Measurements from ENCODE around the gene ARSG.

GRCh38 chr17:68375566-68375965 lies 84.3 kb downstream of the ARSG start:
- TF ChIP-seq E2F8 (IDR thresholded peaks at IDR 0.05; ENCODE audit: low read depth, partially characterized antibody) (no peak), CHD7 (IDR thresholded peaks at IDR 0.05; ENCODE audit: low read depth, low read length) (no peak), PHB2 (IDR thresholded peaks at IDR 0.05; ENCODE audit: low read depth) (no peak), ATF6 (CRISPR knock-in tag; IDR thresholded peaks at IDR 0.05) (no peak), ZNF384 (IDR thresholded peaks at IDR 0.05; ENCODE audit: low read depth, low read length) (no peak), ETV5 (CRISPR knock-in tag; IDR thresholded peaks at IDR 0.05; ENCODE audit: low read depth) (no peak), ZBTB8A (IDR thresholded peaks at IDR 0.05; ENCODE audit: partially characterized antibody) (no peak), HBP1 (CRISPR knock-in tag; IDR thresholded peaks at IDR 0.05) (no peak), ZNF324 (CRISPR knock-in tag; IDR thresholded peaks at IDR 0.05) (no peak)
